Caco-2 (cell line): ENCODE measurements around the gene CFAP251. TPM values are rescaled to one million over a fixed set of nuclear protein-coding genes. Genes with fewer than 3 reads are reported as not detected.

Source experiments
- BruUV-seq: library from RNA; stranded (reverse); fragments of 400-500 nt; replicated peaks from 2 replicates; lab custom pipeline; 2021; lab: Mats Ljungman, UMichigan
- CTCF ChIA-PET: fragments of 300-600 bp; sonication (Branson Sonifier 250); formaldehyde crosslinking; loops from one replicate; lab custom pipeline; 2022; ENCODE audit warnings: antibody characterized with exemption; lab: Charles Lee
- POLR2A ChIA-PET: fragments of 300-600 bp; sonication (Branson Sonifier 250); formaldehyde crosslinking; loops from one replicate; lab custom pipeline; 2022; ENCODE audit warnings: antibody characterized with exemption; lab: Charles Lee
- DNase-seq, 2 experiments: peaks; one replicate each; pipeline versions ENCODE4 v3.0.0 to v3.0.0-alpha.2; 2020 to 2022
- H3K27me3 ChIP-seq: replicated peaks from 2 replicates; pipeline ENCODE4 v1.6.0; 2011; ENCODE audit warnings: low read length; ENCODE audit not compliant: control insufficient read depth, insufficient read depth
- H3K36me3 ChIP-seq: 2 replicates; pipeline ENCODE4 v1.5.1; 2011; ENCODE audit warnings: low read length; ENCODE audit not compliant: control insufficient read depth, insufficient read depth
- H3K4me1 ChIP-seq: fragments of 250-450 bp; sonication (Bioruptor Pico); 2 replicates; pipeline ENCODE4 v1.5.1; 2020; ENCODE audit warnings: mild to moderate bottlenecking
- H3K4me3 ChIP-seq: 2 replicates; pipeline ENCODE4 v1.5.1; 2011; ENCODE audit warnings: low read depth, mild to moderate bottlenecking, control low read depth, low read length
- H3K9me3 ChIP-seq: fragments of 250-450 bp; sonication (Bioruptor Pico); 2 replicates; pipeline ENCODE4 v1.5.1; 2020; ENCODE audit warnings: mild to moderate bottlenecking, moderate library complexity
- H3K27ac Mint-ChIP-seq: one replicate; pipeline ENCODE4 v1.8.0; 2022; ENCODE audit warnings: mixed read lengths; ENCODE audit not compliant: unreplicated experiment
- H3K27me3 Mint-ChIP-seq: one replicate; pipeline ENCODE4 v1.8.0; 2022; ENCODE audit warnings: mixed read lengths; ENCODE audit not compliant: insufficient read depth, unreplicated experiment
- H3K36me3 Mint-ChIP-seq: one replicate; pipeline ENCODE4 v1.8.0; 2022; ENCODE audit warnings: mild to moderate bottlenecking, mixed read lengths; ENCODE audit not compliant: insufficient read depth, unreplicated experiment
- H3K4me1 Mint-ChIP-seq: one replicate; pipeline ENCODE4 v1.8.0; 2022; ENCODE audit warnings: low read depth, mixed read lengths; ENCODE audit not compliant: unreplicated experiment
- H3K4me3 Mint-ChIP-seq: one replicate; pipeline ENCODE4 v1.8.0; 2022; ENCODE audit warnings: mild to moderate bottlenecking, moderate library complexity, mixed read lengths; ENCODE audit not compliant: unreplicated experiment
- H3K9me3 Mint-ChIP-seq: one replicate; pipeline ENCODE4 v1.8.0; 2022; ENCODE audit warnings: mixed read lengths; ENCODE audit not compliant: unreplicated experiment
- intact Hi-C: fragments of 100-400 bp; cut with micrococcal nuclease; formaldehyde crosslinking; loops from one replicate; pipeline ENCODE4 v1.10.0; 2022; ENCODE audit not compliant: unreplicated experiment
- total RNA-seq: library from RNA; stranded (reverse); gene quantifications from 2 replicates; pipeline ENCODE4 v1.2.3, GENCODE V29; 2022
- TF ChIP-seq, protein P1 (sequence below), 2 experiments: fragments of 200-600 bp in 1 of 2; IDR thresholded peaks; 1 replicate in 1 of 2; 2 replicates in 1 of 2; pipeline versions ENCODE4 v1.5.1 to v1.8.0; 2011 to 2022; ENCODE audit warnings: antibody characterized with exemption in 1 of 2, control low read depth in 1 of 2, inconsistent platforms in 1 of 2, low read depth in 1 of 2, low read length in 1 of 2, mild to moderate bottlenecking in 1 of 2, moderate library complexity in 1 of 2; ENCODE audit not compliant: insufficient read depth in 1 of 2, severe bottlenecking in 1 of 2, unreplicated experiment in 1 of 2

The CFAP251 gene
- total RNA-seq, 1 experiment from 2014 or later: 1.2 TPM

DNA sequence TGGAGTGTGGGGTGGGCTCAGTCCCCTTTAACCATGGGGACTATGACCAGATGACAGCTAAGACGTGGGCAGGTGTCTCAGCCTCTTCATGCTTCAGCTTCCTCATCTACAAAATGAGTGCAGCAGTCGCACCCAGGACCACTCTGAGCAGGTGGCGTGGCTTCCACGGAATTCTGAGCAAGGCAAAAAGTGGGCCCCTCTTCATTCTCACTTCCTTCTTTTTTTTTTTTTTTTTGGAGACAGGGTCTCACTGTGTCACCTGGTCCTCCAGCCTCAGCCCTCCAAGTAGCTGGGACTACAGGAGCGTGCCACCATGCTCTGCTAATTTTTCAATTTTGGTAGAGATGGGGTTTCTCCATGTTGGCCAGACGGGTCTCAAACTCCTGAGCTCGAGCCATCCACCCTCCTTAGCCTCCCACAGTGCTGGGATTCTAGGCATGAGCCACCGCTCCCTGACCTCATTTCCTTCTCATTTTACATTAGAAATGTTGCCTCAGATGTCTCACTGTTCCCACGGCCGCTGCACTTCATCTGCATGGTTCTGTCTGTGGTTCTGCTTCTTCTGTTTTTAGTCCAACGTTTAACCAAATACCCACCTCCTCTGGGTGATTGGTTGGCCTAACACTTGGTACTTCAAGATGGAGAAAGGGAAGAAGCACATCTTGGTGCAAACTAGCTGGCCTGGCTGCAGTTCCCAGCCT, 61.9 kb downstream of the CFAP251 start:
- CTCF ChIA-PET: no interaction called here
- DNase-seq: no peak
- Mint-ChIP-seq H3K27me3 (no peaks in the 10 kb centered on the region), H3K36me3 (no peaks in the 10 kb centered on the region), H3K27ac (no peak overlapping the region), H3K4me1 (no peaks in the 10 kb centered on the region), H3K4me3 (no peak overlapping the region), H3K9me3 (no peaks in the 10 kb centered on the region)
- intact Hi-C loops: no loop called here
- H3K9me3 ChIP-seq: no peaks in the 10 kb centered on the region
- TF ChIP-seq, protein P1, sequence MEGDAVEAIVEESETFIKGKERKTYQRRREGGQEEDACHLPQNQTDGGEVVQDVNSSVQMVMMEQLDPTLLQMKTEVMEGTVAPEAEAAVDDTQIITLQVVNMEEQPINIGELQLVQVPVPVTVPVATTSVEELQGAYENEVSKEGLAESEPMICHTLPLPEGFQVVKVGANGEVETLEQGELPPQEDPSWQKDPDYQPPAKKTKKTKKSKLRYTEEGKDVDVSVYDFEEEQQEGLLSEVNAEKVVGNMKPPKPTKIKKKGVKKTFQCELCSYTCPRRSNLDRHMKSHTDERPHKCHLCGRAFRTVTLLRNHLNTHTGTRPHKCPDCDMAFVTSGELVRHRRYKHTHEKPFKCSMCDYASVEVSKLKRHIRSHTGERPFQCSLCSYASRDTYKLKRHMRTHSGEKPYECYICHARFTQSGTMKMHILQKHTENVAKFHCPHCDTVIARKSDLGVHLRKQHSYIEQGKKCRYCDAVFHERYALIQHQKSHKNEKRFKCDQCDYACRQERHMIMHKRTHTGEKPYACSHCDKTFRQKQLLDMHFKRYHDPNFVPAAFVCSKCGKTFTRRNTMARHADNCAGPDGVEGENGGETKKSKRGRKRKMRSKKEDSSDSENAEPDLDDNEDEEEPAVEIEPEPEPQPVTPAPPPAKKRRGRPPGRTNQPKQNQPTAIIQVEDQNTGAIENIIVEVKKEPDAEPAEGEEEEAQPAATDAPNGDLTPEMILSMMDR (IDR thresholded peaks at IDR 0.05; ENCODE audit: insufficient read depth in 1 of 2, low read depth in 1 of 2, low read length in 1 of 2, severe bottlenecking in 1 of 2, unreplicated experiment in 1 of 2): no peak
- H3K36me3 ChIP-seq: no peaks in the 10 kb centered on the region
- no peak overlapping the region for H3K4me3 ChIP-seq
- no peaks in the 10 kb centered on the region for H3K27me3 ChIP-seq
- no TSS peak for BruUV-seq
- POLR2A ChIA-PET: no interaction called here
- no peaks in the 10 kb centered on the region for H3K4me1 ChIP-seq

GRCh38 chr12:121980892-121981272, 62.5 kb downstream of the CFAP251 start:
- Mint-ChIP-seq H3K27ac (no peak overlapping the region), H3K9me3 (no peaks in the 10 kb centered on the region), H3K4me3 (no peak overlapping the region), H3K27me3 (no peaks in the 10 kb centered on the region), H3K36me3 (no peaks in the 10 kb centered on the region), H3K4me1 (no peaks in the 10 kb centered on the region)
- ChIA-PET CTCF (interaction anchor here (0.6 kb wide), 1 partner anchor 87 kb away, joined by 3 read pairs; no protein-coding TSS in a partner anchor), POLR2A (no interaction called here)
- intact Hi-C loops: no loop called here
- no peak overlapping the region for H3K4me3 ChIP-seq
- no peaks in the 10 kb centered on the region for H3K9me3 ChIP-seq
- no peaks in the 10 kb centered on the region for H3K4me1 ChIP-seq
- DNase-seq: no peak
- H3K36me3 ChIP-seq: no peaks in the 10 kb centered on the region
- TF ChIP-seq, protein P1 (IDR thresholded peaks at IDR 0.05; ENCODE audit: insufficient read depth in 1 of 2, low read depth in 1 of 2, low read length in 1 of 2, severe bottlenecking in 1 of 2, unreplicated experiment in 1 of 2): no peak
- no peaks in the 10 kb centered on the region for H3K27me3 ChIP-seq
- BruUV-seq: no TSS peak

DNA sequence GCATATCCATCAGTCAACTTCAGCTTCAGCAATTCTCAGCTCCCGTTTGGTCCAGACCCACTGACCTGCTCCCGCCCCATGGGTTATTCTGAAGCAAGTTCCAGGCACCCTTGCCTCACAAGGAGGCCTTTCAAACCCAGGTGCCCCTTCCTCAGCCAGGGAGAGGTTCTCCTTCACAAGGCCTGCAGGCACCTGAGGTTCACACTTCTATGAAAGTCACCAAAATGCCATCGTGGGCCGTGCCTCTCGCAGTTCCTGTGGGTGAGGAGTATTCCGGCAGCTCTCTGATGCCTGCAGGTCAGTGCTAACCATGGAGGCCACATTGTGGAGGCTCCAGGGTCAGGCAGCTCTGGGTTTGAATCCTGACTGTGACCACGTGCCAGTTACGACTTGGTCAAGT, 63.1 kb downstream of the CFAP251 start:
- Histone ChIP-seq H3K9me3 (no peaks in the 10 kb centered on the region), H3K36me3 (no peaks in the 10 kb centered on the region), H3K27me3 (no peaks in the 10 kb centered on the region), H3K4me3 (no peak overlapping the region), H3K4me1 (no peaks in the 10 kb centered on the region)
- no peaks in the 10 kb centered on the region for H3K4me1 Mint-ChIP-seq
- no peaks in the 10 kb centered on the region for H3K36me3 Mint-ChIP-seq
- TF ChIP-seq, protein P1 (IDR thresholded peaks at IDR 0.05; ENCODE audit: insufficient read depth in 1 of 2, low read depth in 1 of 2, low read length in 1 of 2, severe bottlenecking in 1 of 2, unreplicated experiment in 1 of 2): no peak
- ChIA-PET POLR2A (no interaction called here), CTCF (interaction anchor here (0.6 kb wide), 1 partner anchor 88 kb away, joined by 3 read pairs; no protein-coding TSS in a partner anchor)
- DNase-seq: no peak
- no TSS peak for BruUV-seq
- H3K4me3 Mint-ChIP-seq: no peak overlapping the region
- H3K9me3 Mint-ChIP-seq: no peaks in the 10 kb centered on the region
- H3K27me3 Mint-ChIP-seq: no peaks in the 10 kb centered on the region
- no peak overlapping the region for H3K27ac Mint-ChIP-seq
- intact Hi-C loops: no loop called here
